NT2/D1 (cell line): ENCODE measurements around the gene BTBD3.

Experiments used
- SUZ12 ChIP-seq: IDR thresholded peaks from 2 replicates; pipeline ENCODE4 v1.6.1; 2011; ENCODE audit not compliant: insufficient read length, insufficient read depth; ENCODE audit errors: extremely low read depth
- YY1 ChIP-seq: IDR thresholded peaks from 2 replicates; pipeline ENCODE4 v1.6.1; 2011; ENCODE audit not compliant: insufficient read length, insufficient read depth
- ZNF274 ChIP-seq: IDR thresholded peaks from 2 replicates; pipeline ENCODE4 v1.6.1; 2011; ENCODE audit warnings: mild to moderate bottlenecking, low read depth, low read length

DNA sequence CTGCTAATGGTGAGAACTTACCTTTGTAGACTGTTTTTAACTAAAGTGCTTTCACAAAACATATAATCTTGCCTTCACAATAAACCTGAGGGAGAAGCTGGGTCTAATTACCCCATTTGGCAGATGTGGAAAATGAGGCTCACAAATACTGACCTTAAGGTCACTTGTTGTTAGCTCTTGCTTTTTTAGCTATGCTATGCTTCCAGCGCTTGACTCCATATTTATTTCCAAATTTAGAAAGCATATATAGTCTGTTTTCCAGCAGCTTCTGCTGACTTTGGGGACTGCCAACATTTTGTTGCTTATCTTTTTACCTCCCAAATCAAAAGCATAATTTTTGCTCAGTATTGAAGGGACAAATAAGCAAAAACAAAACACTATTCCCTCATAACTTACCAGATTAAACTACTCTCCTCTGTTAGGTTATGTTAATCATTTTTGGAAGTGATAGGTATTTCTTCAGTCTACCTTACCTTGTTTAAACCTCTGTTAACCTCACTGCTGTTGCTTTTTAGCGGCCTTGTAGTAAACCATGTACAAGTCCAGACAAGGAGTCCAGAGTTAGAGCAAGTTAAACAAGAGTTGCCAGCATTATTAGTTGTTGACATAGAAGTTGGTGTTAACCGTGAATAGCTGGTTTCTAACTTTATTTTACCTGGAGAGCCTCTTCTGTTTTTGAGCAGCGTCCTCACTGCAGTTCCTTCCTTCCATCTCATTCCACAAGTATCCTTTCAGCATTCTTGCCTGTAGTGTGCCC lies 4.9 kb upstream of the BTBD3 start:
- TF ChIP-seq ZNF274 (no peak), YY1 (no peak), SUZ12 (no peak)
